GM12865 (cell line): ENCODE data around the gene CEP135.
"Not testable (repeated sequence)": the region's sequence is repeated elsewhere in the genome, so short reads cannot be mapped to it uniquely, and the experiment has no call there.

ENCODE experiments used
- DNase-seq: peaks from one replicate; pipeline ENCODE4 v3.0.0; 2010; ENCODE audit warnings: low read depth
- H3K4me3 ChIP-seq: 2 replicates; pipeline ENCODE4 v1.5.1; 2011; ENCODE audit warnings: mild to moderate bottlenecking, low read depth, low read length, control low read depth
- CTCF ChIP-seq: IDR thresholded peaks from 2 replicates; pipeline ENCODE4 v1.5.1; 2011; ENCODE audit warnings: low read length, control low read depth, low read depth, inconsistent platforms; ENCODE audit not compliant: insufficient read depth; ENCODE audit errors: missing control alignments

CEP135 gene

GRCh38 chr4:55951191-55951922, 2.6 kb downstream of the CEP135 start:
- TF ChIP-seq CTCF = no peak
- no peak for DNase-seq

GRCh38 chr4:55955710-55956109, 7.0 kb downstream of the CEP135 start:
- no peak for TF ChIP-seq CTCF
- no peak overlapping the region for H3K4me3 ChIP-seq
- DNase-seq = no peak

More at GRCh38 chr4:55951191-55951922, 2.6 kb downstream of the CEP135 start:
- H3K4me3 ChIP-seq = no peak overlapping the region

- no peak overlapping the region for H3K4me3 ChIP-seq
- TF ChIP-seq CTCF = no peak
- DNase-seq = no peak
Observed at GRCh38 chr4:55959655-55960054, 10.9 kb downstream of the CEP135 start.

- TF ChIP-seq CTCF = no peak
- no peak for DNase-seq
Observed at GRCh38 chr4:55964046-55964445, 15.3 kb downstream of the CEP135 start.

GRCh38 chr4:55965585-55965984, 16.8 kb downstream of the CEP135 start:
- DNase-seq = no peak
- no peak overlapping the region for H3K4me3 ChIP-seq
- TF ChIP-seq CTCF = no peak

More at GRCh38 chr4:55964046-55964445, 15.3 kb downstream of the CEP135 start:
- H3K4me3 ChIP-seq = no peak overlapping the region

- not testable (repeated sequence) for DNase-seq, H3K4me3 ChIP-seq
Observed at GRCh38 chr4:55966324-55966723, 17.6 kb downstream of the CEP135 start.

GRCh38 chr4:55967376-55967775, 18.6 kb downstream of the CEP135 start:
- no peak overlapping the region for H3K4me3 ChIP-seq
- TF ChIP-seq CTCF = no peak
- no peak for DNase-seq
